Mammary epithelial cell (primary cell): ENCODE results near the gene MRPL20.

Experiments
- CTCF ChIP-seq, 2 donors: IDR thresholded peaks in 1 of 2; conservative IDR thresholded peaks in 1 of 2; 2 replicates each; pipeline ENCODE4 v1.5.1; 2011 to 2012; ENCODE audit warnings: inconsistent platforms in 2 of 2, low read length in 2 of 2, mild to moderate bottlenecking in 2 of 2, control low read depth in 1 of 2, low read depth in 1 of 2; ENCODE audit not compliant: insufficient read depth in 1 of 2; ENCODE audit errors: extremely low read depth in 1 of 2
- EZH2 ChIP-seq: IDR thresholded peaks from 2 replicates; pipeline ENCODE4 v1.6.1; 2012; ENCODE audit warnings: low read length, inconsistent platforms, borderline replicate concordance

GRCh38 chr1:1440262-1441001 lies 33.3 kb upstream of the MRPL20 start:
- TF ChIP-seq CTCF (conservative IDR thresholded peaks at IDR 0.05 in 1 of 2, IDR thresholded peaks at IDR 0.05 in 1 of 2; ENCODE audit: extremely low read depth in 1 of 2, insufficient read depth in 1 of 2, low read depth in 1 of 2, low read length in 2 of 2) (no peak), EZH2 (no peak)
